Measurements from ENCODE around the gene FGB. TPM values are rescaled to one million over a fixed set of nuclear protein-coding genes. Genes with fewer than 3 reads are reported as not detected.

FGB gene
- total and polyA plus RNA-seq, 12 donors, result 0.11 to 8.8 (median 1.4) TPM; not detected in 5

DNA sequence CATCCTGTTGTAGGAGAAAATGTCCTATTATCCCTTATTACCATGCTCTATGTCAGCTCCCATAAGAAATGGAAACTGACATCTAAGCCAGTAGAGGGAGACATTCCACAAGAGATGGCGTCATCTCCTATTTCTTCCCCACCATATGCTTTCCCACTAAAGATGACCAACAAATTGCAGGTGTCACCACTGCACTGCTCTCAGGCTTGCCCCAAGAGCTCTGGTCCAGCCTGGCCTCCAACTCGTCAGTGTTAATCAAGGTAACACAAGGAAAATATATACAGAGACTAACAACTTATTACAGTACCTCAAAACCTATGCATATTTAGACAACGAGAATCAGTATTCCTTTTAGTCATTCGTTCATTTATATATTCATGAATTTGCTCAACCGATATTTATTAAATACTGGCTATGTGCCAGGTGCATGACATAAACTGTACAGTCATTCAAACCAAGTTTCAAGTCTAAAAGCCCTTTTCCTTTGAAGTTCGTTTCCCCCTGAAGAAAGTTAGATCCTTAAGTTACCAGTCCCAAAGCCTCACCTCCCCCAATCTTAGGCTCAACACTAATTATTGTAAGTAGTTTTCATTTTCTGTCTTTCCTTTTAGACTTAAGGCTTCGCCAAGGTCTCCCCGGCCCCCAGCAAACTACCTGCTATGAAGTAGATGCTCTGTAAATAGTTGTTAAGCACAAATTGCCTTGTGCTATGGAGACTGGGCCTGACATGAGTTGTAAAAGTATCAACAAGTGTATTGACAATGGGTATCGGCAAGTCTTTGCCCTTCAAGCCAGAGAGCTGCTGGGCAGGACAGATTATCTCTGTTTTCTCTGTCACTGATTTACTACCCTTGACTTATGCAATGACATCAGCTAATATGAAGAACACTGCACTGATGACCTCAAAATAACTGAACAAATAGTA lies 3.1 kb upstream of the FGB start:
- 62 to 66% (median 64%) methylated on average over 9 of the region's 9 CpGs for WGBS, 4 donors
- Histone ChIP-seq H3K36me3 (replicated peaks in 1 of 2) (no peaks in the 10 kb centered on the region), H3K27ac (no peak overlapping the region), H3K4me3 (no peak overlapping the region), H3K27me3 (no peaks in the 10 kb centered on the region), H3K9me3 (replicated peaks in 1 of 3) (no peaks in the 10 kb centered on the region), H3K4me1 (replicated peaks in 1 of 2) (no peaks in the 10 kb centered on the region)
- TF ChIP-seq, protein P1, sequence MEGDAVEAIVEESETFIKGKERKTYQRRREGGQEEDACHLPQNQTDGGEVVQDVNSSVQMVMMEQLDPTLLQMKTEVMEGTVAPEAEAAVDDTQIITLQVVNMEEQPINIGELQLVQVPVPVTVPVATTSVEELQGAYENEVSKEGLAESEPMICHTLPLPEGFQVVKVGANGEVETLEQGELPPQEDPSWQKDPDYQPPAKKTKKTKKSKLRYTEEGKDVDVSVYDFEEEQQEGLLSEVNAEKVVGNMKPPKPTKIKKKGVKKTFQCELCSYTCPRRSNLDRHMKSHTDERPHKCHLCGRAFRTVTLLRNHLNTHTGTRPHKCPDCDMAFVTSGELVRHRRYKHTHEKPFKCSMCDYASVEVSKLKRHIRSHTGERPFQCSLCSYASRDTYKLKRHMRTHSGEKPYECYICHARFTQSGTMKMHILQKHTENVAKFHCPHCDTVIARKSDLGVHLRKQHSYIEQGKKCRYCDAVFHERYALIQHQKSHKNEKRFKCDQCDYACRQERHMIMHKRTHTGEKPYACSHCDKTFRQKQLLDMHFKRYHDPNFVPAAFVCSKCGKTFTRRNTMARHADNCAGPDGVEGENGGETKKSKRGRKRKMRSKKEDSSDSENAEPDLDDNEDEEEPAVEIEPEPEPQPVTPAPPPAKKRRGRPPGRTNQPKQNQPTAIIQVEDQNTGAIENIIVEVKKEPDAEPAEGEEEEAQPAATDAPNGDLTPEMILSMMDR (IDR thresholded peaks at IDR 0.05), result peak in 5 of 6 experiments; percentile 26 to 53 (median 44)
- TF ChIP-seq POLR2A (IDR thresholded peaks at IDR 0.05), result no peak
- intact Hi-C loops (cut with DNase I), result loop anchor here in 1 of 2 donors (5.0 kb wide), 1 partner anchor 63 kb away; no protein-coding TSS in a partner anchor
- DNase-seq, result peak in 1 of 7 donors; percentile 10

DNA sequence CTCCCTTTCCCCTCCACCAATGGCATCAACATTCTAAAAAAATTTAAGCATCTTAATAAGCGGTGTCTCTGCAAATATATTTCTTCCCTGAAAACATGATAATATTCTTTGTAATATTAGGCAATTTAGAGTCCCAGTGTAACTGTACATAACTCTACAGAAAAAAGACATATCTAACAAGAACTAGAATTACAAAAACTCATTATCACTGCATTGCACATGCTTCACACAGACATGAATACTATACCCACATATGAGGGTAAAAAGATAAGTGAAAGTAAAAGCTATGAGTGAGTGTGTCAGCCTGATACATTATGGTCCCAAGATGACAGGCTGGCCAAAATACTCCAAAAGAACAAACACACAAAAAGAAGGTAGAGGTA lies 2.4 kb upstream of the FGB start:
- no peaks in the 10 kb centered on the region for H3K4me1 ChIP-seq (replicated peaks in 1 of 2)
- H3K27me3 ChIP-seq, result no peaks in the 10 kb centered on the region
- DNase-seq, result no peak
- no peak for TF ChIP-seq POLR2A (IDR thresholded peaks at IDR 0.05)
- TF ChIP-seq, protein P1 (IDR thresholded peaks at IDR 0.05), result no peak
- WGBS, 4 donors, result 76 to 94% (median 89%) methylated on average over 1 of the region's 1 CpG
- no peaks in the 10 kb centered on the region for H3K9me3 ChIP-seq (replicated peaks in 1 of 3)
- no peak overlapping the region for H3K27ac ChIP-seq
- no peaks in the 10 kb centered on the region for H3K36me3 ChIP-seq (replicated peaks in 1 of 2)
- intact Hi-C loops (cut with DNase I), result no loop called here
- H3K4me3 ChIP-seq, result no peak overlapping the region

DNA sequence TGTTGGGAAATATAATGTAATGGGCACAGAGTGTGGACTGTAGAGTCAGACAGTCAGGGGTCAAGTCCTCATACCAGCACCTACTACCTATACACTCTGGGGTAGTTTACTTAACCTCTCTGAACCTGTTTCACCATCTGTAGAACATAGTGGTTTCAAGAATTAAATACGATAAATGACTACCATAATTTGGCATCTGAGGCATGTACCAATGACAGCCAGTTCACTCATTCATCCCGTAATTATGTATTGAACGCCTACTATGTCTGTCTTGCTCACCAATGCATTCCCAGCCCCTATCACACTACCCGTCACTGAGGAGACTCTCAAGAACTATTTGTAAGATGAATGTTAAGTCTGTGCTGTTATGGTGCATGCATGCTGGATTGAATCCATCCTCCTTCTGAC lies 2.0 kb upstream of the FGB start:
- Histone ChIP-seq H3K36me3 (replicated peaks in 1 of 2) (no peaks in the 10 kb centered on the region), H3K4me1 (replicated peaks in 1 of 2) (no peaks in the 10 kb centered on the region), H3K27me3 (no peaks in the 10 kb centered on the region), H3K9me3 (replicated peaks in 1 of 3) (no peaks in the 10 kb centered on the region), H3K27ac (no peak overlapping the region), H3K4me3 (no peak overlapping the region)
- DNase-seq, result no peak
- intact Hi-C loops (cut with DNase I), result no loop called here
- TF ChIP-seq, protein P1 (IDR thresholded peaks at IDR 0.05), result no peak
- no peak for TF ChIP-seq POLR2A (IDR thresholded peaks at IDR 0.05)
- 62 to 71% (median 66%) methylated on average over 4 of the region's 4 CpGs for WGBS, 4 donors

DNA sequence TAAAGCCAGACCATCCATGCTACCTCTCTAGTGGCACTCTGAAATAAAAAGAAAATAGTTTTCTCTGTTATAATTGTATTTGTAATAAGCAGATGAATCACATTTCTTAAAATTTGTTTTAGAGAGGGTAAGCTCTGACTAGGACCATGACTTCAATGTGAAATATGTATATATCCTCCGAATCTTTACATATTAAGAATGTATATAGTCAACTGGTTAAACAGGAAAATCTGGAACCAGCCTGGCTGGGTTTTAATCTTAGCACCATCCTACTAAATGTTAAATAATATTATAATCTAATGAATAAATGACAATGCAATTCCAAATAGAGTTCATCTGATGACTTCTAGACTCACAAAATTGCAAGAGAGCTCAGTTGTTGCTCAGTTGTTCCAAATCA lies 1.5 kb downstream of the FGB start:
- WGBS, 4 donors, result 73 to 81% (median 77%) methylated on average over 1 of the region's 1 CpG
- Histone ChIP-seq H3K27me3 (no peaks in the 10 kb centered on the region), H3K9me3 (replicated peaks in 1 of 3) (no peaks in the 10 kb centered on the region), H3K4me3 (no peak overlapping the region), H3K27ac (no peak overlapping the region), H3K36me3 (replicated peaks in 1 of 2) (no peaks in the 10 kb centered on the region), H3K4me1 (replicated peaks in 1 of 2) (no peaks in the 10 kb centered on the region)
- TF ChIP-seq, protein P1 (IDR thresholded peaks at IDR 0.05), result no peak
- DNase-seq, result no peak
- intact Hi-C loops (cut with DNase I), result no loop called here
